Breast epithelium (tissue), 3 donors: ENCODE results near the gene WWOX.

ENCODE experiments used
- POLR2A ChIP-seq: fragments of 450-650 bp; IDR thresholded peaks from one replicate; pipeline ENCODE4 v1.6.1; 2016; ENCODE audit warnings: antibody characterized with exemption, mild to moderate bottlenecking, moderate library complexity
- POLR2AphosphoS5 ChIP-seq, 3 donors: sonication (generic); formaldehyde crosslinking; IDR thresholded peaks; one replicate each; pipeline ENCODE4 v1.6.1; 2017; ENCODE audit warnings: antibody characterized with exemption in 3 of 3
- TF ChIP-seq, protein P1 (sequence below), 3 donors: fragments of 450-650 bp; IDR thresholded peaks; one replicate each; pipeline ENCODE4 v1.5.1; 2016 to 2017; ENCODE audit warnings: antibody characterized with exemption in 3 of 3, mild to moderate bottlenecking in 3 of 3, moderate library complexity in 3 of 3

DNA sequence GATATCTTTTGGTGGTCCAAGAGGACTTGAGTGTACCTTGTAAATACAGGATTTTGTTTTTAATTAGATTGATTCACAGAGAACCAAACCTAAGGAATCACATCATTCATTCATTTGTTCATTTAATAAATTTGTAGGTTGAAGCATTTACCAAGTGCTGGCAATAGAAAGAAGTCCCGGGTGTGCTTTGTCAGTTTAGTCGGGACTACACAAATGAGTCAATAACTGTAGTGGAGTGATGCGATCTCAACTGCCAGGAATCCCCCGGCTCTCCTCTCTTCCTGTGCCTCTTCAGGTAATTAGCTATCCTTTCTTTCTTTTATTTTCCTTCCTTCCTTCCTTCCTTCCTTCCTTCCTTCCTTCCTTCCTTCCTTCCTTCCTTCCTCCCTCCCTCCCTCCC, 1.4 kb upstream of the WWOX start:
- TF ChIP-seq POLR2AphosphoS5 (IDR thresholded peaks at IDR 0.05) = no peak
- TF ChIP-seq, protein P1, sequence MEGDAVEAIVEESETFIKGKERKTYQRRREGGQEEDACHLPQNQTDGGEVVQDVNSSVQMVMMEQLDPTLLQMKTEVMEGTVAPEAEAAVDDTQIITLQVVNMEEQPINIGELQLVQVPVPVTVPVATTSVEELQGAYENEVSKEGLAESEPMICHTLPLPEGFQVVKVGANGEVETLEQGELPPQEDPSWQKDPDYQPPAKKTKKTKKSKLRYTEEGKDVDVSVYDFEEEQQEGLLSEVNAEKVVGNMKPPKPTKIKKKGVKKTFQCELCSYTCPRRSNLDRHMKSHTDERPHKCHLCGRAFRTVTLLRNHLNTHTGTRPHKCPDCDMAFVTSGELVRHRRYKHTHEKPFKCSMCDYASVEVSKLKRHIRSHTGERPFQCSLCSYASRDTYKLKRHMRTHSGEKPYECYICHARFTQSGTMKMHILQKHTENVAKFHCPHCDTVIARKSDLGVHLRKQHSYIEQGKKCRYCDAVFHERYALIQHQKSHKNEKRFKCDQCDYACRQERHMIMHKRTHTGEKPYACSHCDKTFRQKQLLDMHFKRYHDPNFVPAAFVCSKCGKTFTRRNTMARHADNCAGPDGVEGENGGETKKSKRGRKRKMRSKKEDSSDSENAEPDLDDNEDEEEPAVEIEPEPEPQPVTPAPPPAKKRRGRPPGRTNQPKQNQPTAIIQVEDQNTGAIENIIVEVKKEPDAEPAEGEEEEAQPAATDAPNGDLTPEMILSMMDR (IDR thresholded peaks at IDR 0.05) = no peak
- no peak for TF ChIP-seq POLR2A
